Ramos (cell line): ENCODE data around the gene ATP6V1F.

ENCODE experiments used
- in situ Hi-C: fragments of 300-500 bp; cut with MboI; formaldehyde crosslinking; loops from one replicate; pipeline ENCODE4 v1.14.3; 2022; ENCODE audit warnings: low sequenced_read_pairs; ENCODE audit not compliant: unreplicated experiment

ATP6V1F gene

DNA sequence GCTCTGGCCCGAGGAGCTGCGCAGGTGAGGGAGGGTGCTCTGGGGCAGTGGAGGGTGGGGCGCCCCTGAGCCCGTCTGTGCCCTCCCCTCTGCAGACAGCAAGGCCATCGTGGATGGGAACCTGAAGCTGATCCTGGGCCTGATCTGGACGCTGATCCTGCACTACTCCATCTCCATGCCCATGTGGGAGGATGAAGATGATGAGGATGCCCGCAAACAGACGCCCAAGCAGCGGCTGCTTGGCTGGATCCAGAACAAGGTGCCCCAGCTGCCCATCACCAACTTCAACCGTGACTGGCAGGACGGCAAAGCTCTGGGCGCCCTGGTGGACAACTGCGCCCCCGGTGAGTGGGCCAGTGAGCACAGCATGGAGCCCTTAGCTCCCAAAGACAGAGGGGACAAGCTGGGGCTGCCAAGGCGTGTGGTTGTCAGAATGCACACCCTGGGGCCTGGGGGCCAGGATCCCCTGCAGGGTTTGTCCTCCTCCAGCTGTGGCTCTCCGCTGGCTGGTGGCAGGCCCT is 27.4 kb upstream of the ATP6V1F start:
- in situ Hi-C loops, result no loop called here

DNA sequence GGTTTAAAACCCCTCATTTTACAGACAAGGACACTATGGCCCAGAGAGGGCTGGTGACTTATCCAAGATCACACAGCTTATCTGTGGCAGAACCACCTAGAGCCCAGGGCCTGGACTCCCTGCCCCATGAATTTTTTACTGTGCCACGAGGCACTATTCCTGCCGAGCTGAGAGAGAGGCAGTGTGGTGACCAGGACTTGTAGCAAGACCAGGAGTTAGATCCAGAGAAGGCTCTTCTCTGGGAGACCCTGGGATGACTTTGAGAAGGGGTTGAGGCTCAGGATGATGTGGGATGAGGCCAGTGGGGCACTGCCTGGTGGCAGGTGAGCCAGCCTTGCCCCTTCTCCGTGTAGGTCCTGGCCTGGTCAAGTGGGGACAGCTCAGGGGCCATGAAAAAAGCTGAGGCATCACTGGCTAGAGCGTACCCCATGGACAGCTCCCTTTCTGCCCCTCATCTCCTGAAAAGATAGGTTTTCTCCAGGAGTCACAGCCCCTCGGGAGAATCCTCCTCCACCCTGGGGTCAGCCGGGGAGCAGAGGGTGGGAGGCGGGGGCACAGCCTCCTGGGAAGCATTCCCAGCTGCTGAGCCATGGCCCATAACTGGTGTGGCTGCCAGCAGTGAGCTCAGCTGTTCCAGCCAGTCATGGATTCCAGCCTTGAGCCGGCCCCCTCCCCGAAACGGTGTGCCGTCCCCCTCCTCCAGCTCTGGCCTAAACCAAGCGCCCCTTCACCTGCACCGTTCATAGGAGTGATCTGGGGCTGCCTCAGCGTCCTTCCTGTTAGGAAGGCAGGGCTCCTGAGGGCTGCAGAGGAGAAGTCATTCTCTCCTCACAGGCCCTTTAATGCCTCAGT is 26.6 kb upstream of the ATP6V1F start:
- in situ Hi-C loops, result no loop called here

DNA sequence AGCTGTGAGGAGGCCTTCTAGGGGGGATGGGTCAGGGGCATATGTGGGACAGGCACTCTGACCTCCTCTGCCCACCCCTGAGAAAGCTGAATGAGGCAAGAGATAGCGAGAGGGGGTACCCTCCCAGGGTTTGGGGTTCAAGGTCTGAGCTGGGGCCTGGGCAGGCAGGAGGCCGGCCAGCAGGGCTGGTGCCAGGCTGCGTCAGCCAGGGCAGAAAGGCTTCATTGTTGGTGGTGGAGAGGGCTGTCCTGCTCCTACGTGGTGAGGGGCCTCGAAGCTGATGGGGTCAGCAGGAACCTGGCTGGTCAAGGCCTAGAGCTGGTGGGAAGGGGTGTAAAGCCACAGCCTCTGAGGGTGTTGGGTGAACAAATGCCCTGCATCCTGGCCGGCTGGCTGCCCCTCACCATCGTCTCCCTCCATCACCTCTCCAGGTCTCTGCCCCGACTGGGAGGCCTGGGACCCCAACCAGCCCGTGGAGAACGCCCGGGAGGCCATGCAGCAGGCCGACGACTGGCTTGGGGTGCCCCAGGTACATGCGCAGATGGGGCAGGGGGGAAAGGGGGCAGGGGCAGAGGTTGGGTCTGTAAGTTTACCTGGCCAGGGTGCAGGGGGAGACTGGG is 25.8 kb upstream of the ATP6V1F start:
- in situ Hi-C loops, result no loop called here

DNA sequence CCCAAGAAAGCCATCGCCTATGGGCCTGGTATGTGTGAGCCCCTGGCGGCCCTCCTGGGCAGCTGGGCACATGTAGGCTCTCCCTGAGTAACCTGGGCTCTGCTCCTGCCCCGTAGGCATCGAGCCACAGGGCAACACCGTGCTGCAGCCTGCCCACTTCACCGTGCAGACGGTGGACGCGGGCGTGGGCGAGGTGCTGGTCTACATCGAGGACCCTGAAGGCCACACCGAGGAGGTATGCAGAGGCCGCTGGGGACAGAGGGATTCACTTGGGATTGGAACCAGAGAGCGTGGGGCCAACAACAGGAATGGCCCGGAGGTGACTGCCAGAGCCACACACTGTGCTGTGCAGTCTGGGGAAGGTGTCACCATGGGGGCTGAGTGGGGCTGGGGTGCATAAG is 25.1 kb upstream of the ATP6V1F start:
- in situ Hi-C loops, result no loop called here

DNA sequence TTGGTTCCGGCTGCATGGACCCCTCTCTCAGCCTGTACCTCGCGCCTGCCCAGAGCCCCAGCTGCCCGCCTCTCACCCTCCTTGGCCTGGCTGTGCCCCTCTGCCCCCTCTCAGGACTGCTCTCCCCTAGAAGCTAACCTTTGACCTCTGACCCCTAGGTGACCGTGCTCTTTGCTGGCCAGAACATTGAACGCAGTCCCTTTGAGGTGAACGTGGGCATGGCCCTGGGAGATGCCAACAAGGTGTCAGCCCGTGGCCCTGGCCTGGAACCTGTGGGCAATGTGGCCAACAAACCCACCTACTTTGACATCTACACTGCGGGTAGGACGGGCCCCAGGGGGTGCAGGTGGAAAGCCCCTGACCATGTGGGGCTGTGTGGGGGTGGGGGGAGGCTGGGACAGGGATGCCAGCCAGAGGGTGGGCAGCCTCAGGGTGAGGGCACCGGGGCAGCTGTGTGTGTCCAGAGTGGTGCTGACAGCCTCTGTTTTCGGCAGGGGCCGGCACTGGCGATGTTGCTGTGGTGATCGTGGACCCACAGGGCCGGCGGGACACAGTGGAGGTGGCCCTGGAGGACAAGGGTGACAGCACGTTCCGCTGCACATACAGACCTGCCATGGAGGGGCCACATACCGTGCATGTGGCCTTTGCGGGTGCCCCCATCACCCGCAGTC is 24.4 kb upstream of the ATP6V1F start:
- in situ Hi-C loops, result no loop called here

DNA sequence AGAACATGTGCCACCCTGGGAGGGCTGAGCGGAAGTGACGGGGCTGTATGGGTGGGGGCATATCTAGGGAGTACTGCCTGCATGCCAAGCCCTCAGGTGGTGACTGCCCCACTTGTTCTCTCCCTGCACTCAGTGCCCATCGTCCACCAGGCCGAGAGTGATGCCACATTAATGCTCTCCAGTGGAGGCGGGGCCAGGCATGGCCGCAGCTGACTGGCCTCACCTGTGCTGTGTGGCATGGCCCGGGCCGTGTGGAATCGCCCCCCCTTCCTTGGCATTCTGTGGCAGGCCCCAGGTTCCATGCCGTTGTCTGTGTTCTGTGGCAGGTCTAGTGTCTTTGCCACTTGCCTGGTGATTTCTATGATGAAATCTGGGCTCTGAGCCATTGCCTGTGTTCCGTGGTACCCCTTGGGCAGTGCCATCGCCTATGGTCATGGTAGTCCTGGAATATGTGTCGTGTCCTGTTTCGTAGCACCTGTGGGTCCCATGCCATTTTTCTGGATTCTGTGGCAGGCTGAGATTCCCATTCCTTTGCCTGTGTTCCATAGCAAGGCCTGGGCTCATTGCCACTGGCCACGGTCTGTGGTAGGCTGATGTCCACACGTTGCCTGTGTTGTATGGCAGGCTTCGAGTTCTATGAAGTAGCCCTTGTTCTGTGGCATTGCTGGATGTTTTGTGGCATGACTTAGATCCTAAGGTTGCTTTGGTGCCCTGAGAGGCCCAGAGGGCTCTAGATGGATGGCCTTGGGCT is 23.5 kb upstream of the ATP6V1F start:
- in situ Hi-C loops, result no loop called here

DNA sequence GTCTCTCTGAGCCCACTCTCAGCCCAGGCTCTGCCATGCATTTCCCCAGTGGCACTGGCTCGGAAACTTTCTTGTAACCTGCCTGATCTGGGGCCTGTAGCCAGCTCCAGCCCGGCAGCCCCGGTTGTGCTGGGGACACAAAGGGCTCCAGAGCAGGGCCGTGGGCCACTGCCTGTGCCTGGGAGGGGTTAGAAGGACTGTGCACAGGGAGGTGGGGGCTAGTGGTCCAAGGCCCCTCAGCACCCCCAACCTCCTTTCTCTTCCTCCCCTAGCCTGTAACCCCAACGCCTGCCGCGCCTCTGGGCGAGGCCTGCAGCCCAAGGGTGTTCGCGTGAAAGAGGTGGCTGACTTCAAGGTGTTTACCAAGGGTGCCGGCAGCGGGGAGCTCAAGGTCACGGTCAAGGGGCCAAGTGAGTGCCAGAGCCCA is 22.9 kb upstream of the ATP6V1F start:
- in situ Hi-C loops, result no loop called here

DNA sequence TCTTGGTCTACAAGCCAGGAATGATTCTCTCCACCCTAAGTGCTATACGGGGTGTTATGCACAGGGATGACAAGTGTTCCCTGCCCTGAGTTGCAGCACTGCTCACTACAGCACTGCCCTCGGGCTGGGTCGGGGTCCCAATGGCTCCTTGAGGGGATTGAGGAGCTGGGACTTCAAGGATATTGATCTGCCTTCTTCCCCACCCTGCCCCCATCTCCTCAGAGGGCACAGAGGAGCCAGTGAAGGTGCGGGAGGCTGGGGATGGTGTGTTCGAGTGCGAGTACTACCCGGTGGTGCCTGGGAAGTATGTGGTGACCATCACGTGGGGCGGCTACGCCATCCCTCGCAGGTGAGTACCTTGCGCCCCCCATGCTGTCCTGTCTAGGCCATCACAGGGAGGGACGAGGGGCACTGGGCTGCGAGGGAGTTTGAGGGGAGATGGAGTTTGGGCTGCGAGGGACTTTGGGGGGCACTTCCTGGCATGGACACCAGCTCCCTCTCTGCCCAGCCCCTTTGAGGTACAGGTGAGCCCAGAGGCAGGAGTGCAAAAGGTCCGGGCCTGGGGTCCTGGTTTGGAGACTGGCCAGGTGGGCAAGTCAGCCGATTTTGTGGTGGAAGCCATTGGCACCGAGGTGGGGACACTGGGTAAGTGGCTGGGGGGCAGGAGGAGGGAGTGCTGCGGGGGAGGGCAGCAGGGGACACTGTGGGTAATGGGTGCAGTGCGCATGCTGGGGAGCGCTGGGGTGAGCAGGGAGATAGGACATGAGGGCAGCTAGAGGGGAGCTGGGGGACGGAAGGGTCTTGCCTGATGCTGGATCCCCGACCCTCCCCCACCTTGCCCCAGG is 22.1 kb upstream of the ATP6V1F start:
- in situ Hi-C loops, result no loop called here

DNA sequence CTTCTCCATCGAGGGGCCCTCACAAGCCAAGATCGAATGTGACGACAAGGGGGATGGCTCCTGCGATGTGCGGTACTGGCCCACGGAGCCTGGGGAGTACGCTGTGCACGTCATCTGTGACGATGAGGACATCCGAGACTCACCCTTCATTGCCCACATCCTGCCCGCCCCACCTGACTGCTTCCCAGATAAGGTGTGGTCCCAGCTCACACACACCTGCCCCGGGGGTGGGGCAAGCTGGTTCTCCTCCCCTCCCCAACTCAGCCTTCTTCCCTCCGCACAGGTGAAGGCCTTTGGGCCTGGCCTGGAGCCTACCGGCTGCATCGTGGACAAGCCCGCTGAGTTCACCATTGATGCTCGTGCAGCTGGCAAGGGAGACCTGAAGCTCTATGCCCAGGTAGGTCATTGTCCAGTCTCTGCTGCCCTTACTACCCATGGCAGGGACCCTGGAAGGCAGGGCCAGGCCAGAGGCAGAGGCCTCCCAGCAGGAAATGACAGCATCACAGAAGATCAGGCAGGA is 21.4 kb upstream of the ATP6V1F start:
- in situ Hi-C loops, result no loop called here

DNA sequence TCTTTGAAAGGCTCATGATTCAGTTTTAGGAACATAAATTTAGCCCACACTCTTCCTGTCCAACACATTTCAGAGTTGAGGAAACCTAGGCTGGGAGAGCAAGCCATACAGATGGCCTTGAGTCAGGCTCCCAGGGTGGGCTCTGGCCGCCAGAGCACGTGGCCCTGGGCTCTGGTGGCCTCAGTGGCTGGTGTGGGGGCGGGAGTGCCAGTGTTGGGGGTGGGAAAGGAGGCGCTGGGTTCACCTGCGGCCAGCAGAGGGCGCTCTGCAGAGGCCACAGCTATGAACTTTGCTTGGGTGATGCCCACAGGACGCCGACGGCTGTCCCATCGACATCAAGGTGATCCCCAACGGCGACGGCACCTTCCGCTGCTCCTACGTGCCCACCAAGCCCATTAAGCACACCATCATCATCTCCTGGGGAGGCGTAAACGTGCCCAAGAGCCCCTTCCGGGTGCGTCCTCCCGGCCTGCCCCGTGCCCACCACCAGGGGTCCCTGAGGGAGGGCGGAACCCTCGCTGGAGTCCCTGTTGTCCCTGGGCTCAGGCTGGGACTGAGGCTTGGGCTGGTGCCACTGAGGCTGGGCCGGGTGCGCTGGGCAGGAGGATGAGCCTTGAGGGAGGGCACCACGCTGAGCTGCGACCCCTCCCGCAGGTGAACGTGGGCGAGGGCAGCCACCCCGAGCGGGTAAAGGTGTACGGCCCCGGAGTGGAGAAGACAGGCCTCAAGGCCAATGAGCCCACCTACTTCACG is 20.6 kb upstream of the ATP6V1F start:
- in situ Hi-C loops, result no loop called here

DNA sequence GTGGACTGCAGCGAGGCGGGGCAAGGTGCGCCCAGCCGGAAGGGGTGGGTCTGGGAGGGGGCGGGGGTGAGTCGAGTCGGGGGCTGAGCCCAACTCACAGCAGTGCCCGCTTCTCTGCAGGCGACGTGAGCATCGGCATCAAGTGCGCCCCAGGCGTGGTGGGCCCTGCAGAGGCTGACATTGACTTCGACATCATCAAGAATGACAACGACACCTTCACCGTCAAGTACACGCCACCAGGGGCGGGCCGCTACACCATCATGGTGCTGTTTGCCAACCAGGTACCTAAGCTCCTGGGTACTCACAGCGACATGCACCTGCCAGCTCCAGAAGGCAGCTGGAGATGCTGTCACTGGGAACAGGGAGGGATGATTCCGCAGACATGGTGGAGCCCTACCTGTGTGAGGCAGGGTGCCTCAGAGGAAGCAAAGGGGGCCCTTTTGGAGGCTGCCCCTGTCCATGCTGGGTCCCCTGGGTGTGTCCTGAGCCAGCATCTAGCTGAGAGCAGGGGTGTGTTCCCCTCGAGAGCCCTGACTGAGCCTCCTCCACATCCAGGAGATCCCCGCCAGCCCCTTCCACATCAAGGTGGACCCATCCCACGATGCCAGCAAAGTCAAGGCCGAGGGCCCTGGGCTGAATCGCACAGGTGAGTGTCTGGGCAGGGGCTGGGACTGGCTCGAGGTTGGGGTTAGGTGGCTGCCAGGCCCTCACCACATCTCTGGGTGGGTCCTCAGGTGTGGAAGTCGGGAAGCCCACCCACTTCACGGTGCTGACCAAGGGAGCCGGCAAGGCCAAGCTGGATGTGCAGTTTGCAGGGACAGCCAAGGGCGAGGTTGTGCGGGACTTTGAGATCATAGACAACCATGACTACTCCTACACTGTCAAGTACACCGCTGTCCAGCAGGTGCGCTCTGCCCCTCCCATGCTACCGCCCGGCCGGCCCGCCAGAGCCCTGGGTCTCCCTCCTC is 19.7 kb upstream of the ATP6V1F start:
- in situ Hi-C loops, result no loop called here

DNA sequence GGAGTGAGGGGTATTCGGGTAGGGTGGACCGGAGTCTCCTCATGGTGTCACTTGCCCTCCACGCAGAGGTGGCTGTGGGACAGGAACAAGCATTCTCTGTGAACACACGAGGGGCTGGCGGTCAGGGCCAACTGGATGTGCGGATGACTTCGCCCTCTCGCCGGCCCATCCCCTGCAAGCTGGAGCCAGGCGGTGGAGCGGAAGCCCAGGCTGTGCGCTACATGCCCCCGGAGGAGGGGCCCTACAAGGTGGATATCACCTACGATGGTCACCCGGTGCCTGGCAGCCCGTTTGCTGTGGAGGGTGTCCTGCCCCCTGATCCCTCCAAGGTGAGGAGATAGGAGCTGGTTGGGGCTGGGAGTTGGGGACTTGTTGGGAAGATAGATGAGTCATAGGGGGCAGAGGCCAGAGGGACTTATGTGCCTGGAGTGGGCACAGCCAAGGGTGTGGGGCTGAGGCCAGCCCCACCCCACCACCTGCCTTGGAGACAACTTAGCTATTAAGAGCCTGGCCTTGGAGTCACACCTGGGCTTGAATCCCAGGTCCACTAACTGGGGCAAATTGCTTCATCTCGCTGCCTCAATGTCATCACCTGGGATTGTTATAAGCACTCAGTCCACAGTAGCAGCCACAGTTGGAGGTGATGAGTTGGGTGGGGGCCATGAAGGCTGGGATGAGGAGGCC is 18.6 kb upstream of the ATP6V1F start:
- in situ Hi-C loops, result no loop called here

DNA sequence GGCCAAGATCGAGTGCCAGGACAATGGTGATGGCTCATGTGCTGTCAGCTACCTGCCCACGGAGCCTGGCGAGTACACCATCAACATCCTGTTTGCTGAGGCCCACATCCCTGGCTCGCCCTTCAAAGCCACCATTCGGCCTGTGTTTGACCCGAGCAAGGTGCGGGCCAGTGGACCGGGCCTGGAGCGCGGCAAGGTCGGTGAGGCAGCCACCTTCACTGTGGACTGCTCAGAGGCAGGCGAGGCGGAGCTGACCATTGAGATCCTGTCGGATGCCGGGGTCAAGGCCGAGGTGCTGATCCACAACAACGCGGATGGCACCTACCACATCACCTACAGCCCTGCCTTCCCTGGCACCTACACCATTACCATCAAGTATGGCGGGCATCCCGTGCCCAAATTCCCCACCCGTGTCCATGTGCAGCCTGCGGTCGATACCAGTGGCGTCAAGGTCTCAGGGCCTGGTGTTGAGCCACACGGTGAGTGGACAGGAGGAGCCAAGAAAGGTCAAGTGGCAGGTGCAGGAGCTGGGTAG is 17.8 kb upstream of the ATP6V1F start:
- in situ Hi-C loops, result no loop called here

DNA sequence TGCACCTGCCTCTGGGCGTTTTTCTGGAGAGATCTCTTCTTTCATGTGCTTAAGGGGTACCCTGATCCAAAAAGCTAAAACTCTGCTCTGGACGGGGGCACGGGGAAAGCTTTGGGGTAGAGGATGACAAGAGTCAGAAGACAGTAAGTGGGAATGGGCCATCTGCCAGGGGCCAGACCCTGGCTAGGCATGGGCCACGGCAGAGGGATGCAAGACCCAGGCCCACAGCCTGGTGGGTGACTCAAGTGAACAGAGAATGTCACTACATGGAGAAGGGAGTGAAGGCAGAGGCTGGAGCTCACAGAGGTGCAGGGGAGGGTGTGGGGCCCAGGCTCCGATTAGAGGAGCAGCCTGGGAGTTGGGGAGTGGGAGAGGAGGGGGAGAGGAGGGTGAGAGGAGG is 17.2 kb upstream of the ATP6V1F start:
- in situ Hi-C loops, result no loop called here

DNA sequence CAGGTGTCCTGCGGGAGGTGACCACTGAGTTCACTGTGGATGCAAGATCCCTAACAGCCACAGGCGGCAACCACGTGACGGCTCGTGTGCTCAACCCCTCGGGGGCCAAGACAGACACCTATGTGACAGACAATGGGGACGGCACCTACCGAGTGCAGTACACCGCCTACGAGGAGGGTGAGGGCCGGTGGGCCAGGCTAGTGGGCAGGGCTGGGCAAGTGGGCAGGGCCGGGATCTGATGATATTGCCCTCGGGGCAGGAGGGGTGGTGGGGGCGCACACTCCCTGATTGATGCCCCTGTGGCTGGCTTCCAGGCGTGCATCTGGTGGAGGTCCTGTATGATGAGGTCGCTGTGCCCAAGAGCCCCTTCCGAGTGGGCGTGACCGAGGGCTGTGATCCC is 16.7 kb upstream of the ATP6V1F start:
- in situ Hi-C loops, result no loop called here

DNA sequence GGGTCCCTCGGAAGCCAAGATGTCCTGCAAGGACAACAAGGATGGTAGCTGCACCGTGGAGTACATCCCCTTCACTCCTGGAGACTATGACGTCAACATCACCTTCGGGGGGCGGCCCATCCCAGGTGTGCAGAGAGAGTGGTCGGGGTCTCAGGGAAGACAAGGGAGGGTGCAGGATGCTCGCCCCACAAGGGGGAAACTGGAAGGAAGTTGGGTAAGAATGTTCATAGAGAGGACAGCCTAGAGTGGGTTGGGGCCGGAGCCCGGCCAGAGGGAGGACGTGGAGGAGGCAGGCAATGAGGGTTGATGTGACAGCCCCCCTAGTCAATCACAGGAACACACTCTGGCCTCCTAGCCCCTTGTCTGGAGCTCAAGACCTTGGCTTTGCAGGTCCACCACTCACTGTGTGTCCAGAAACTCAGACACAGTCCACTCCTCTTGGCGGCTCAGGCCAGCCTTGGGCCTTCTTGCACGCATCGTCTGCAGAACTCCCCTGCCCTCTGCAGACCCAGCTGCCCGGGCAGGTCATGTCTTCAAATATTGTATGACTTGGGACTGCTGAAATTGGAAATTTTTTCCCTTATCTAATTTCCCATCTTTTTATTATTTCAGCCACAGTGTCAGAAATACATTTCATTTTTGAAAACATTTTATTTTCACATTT is 15.7 kb upstream of the ATP6V1F start:
- in situ Hi-C loops, result no loop called here
